Naive thymus-derived CD4-positive, alpha-beta T cell (primary cell): ENCODE data around the gene CRYBG1. TPM values are rescaled to one million over a fixed set of nuclear protein-coding genes. Genes with fewer than 3 reads are reported as not detected.

Experiments
- ATAC-seq: fragments of 150-1000 bp; cut with Tn5 transposase; 2 replicates; pipeline ENCODE4 v1.10.0; 2021; ENCODE audit warnings: mild to moderate bottlenecking, moderate library complexity
- CTCF ChIA-PET: fragments of 350-600 bp; sonication (Branson Sonifier 250); formaldehyde crosslinking; loops from one replicate; lab custom pipeline; 2021; ENCODE audit warnings: antibody characterized with exemption; lab: Charles Lee
- POLR2A ChIA-PET: fragments of 350-600 bp; sonication (Branson Sonifier 250); formaldehyde crosslinking; loops from one replicate; lab custom pipeline; 2021; ENCODE audit warnings: antibody characterized with exemption, inconsistent platforms; lab: Charles Lee
- DNase-seq, 9 donors: peaks; one replicate each; pipeline versions ENCODE4 v3.0.0 to v3.0.0-alpha.2; 2020 to 2022; ENCODE audit warnings: mixed read lengths in 1 of 9
- H3K27ac ChIP-seq: one replicate; pipeline ENCODE4 v1.7.0; 2013; ENCODE audit warnings: mild to moderate bottlenecking, low read depth, low read length, moderate library complexity
- H3K27me3 ChIP-seq, 2 donors: one replicate each; pipeline ENCODE4 v1.7.0; 2013; ENCODE audit warnings: low read length in 2 of 2, mild to moderate bottlenecking in 2 of 2, moderate library complexity in 2 of 2; ENCODE audit not compliant: control insufficient read depth in 2 of 2, insufficient read depth in 2 of 2
- H3K36me3 ChIP-seq, 3 experiments: 1 replicate in 2 of 3; 2 replicates in 1 of 3; pipeline ENCODE4 v1.7.0; 2013; ENCODE audit warnings: low read length in 3 of 3, mild to moderate bottlenecking in 3 of 3, moderate library complexity in 1 of 3; ENCODE audit not compliant: insufficient read depth in 3 of 3, control insufficient read depth in 2 of 3
- H3K4me1 ChIP-seq, 2 donors: one replicate each; pipeline ENCODE4 v1.7.0; 2013; ENCODE audit warnings: low read length in 2 of 2, mild to moderate bottlenecking in 2 of 2, moderate library complexity in 1 of 2; ENCODE audit not compliant: control insufficient read depth in 2 of 2, insufficient read depth in 2 of 2
- H3K4me3 ChIP-seq: 2 replicates; pipeline ENCODE4 v1.7.0; 2013; ENCODE audit warnings: mild to moderate bottlenecking, low read length
- H3K9me3 ChIP-seq, 3 experiments: 1 replicate in 2 of 3; 2 replicates in 1 of 3; pipeline ENCODE4 v1.7.0; 2013; ENCODE audit warnings: low read length in 3 of 3; ENCODE audit not compliant: control insufficient read depth in 2 of 3
- H3K27ac Mint-ChIP-seq, 9 donors: one replicate each; pipeline ENCODE4 v1.8.0; 2020 to 2022; ENCODE audit warnings: mixed read lengths in 9 of 9, mild to moderate bottlenecking in 8 of 9, moderate library complexity in 5 of 9, inconsistent platforms in 2 of 9
- H3K27me3 Mint-ChIP-seq, 5 donors: one replicate each; pipeline ENCODE4 v1.8.0; 2021 to 2022; ENCODE audit warnings: mixed read lengths in 5 of 5, mild to moderate bottlenecking in 1 of 5
- H3K36me3 Mint-ChIP-seq, 5 donors: one replicate each; pipeline ENCODE4 v1.8.0; 2020 to 2022; ENCODE audit warnings: mixed read lengths in 5 of 5, mild to moderate bottlenecking in 3 of 5, inconsistent platforms in 1 of 5
- H3K4me1 Mint-ChIP-seq, 7 donors: one replicate each; pipeline ENCODE4 v1.8.0; 2020 to 2022; ENCODE audit warnings: mixed read lengths in 7 of 7, mild to moderate bottlenecking in 3 of 7, inconsistent platforms in 1 of 7
- H3K4me3 Mint-ChIP-seq, 10 donors: one replicate each; pipeline ENCODE4 v1.8.0; 2020 to 2022; ENCODE audit warnings: mild to moderate bottlenecking in 10 of 10, mixed read lengths in 10 of 10, moderate library complexity in 6 of 10, inconsistent platforms in 2 of 10
- H3K9me3 Mint-ChIP-seq, 11 donors: one replicate each; pipeline ENCODE4 v1.8.0; 2020 to 2022; ENCODE audit warnings: mixed read lengths in 11 of 11, mild to moderate bottlenecking in 4 of 11, inconsistent platforms in 1 of 11, moderate library complexity in 1 of 11
- intact Hi-C, 2 donors: fragments of 100-400 bp; cut with micrococcal nuclease; formaldehyde crosslinking; loops; one replicate each; pipeline ENCODE4 v1.15.1; 2023
- polyA plus RNA-seq, 2 donors: library from polyadenylated mRNA; unstranded; fragments of 300-500 nt; fragmentation: Illumina TruSeq; gene quantifications; one replicate each; pipeline ENCODE4 v1.2.3, GENCODE V29; 2021
- total RNA-seq, 6 experiments: library from RNA in 5 of 6; stranded (reverse) in 5 of 6; gene quantifications; 1 replicate in 5 of 6; 2 replicates in 1 of 6; pipeline ENCODE4 v1.2.3 and lab custom pipeline; 2021 to 2026

The CRYBG1 gene, protein sequence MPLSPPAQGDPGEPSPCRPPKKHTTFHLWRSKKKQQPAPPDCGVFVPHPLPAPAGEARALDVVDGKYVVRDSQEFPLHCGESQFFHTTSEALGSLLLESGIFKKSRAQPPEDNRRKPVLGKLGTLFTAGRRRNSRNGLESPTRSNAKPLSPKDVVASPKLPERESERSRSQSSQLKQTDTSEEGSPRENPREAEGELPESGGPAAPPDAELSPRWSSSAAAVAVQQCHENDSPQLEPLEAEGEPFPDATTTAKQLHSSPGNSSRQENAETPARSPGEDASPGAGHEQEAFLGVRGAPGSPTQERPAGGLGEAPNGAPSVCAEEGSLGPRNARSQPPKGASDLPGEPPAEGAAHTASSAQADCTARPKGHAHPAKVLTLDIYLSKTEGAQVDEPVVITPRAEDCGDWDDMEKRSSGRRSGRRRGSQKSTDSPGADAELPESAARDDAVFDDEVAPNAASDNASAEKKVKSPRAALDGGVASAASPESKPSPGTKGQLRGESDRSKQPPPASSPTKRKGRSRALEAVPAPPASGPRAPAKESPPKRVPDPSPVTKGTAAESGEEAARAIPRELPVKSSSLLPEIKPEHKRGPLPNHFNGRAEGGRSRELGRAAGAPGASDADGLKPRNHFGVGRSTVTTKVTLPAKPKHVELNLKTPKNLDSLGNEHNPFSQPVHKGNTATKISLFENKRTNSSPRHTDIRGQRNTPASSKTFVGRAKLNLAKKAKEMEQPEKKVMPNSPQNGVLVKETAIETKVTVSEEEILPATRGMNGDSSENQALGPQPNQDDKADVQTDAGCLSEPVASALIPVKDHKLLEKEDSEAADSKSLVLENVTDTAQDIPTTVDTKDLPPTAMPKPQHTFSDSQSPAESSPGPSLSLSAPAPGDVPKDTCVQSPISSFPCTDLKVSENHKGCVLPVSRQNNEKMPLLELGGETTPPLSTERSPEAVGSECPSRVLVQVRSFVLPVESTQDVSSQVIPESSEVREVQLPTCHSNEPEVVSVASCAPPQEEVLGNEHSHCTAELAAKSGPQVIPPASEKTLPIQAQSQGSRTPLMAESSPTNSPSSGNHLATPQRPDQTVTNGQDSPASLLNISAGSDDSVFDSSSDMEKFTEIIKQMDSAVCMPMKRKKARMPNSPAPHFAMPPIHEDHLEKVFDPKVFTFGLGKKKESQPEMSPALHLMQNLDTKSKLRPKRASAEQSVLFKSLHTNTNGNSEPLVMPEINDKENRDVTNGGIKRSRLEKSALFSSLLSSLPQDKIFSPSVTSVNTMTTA (N-terminal part only)
- total RNA-seq (10 to 100 TPM; 18.0 to 39.8 (median 34.6) TPM), polyA plus RNA-seq (10 to 100 TPM; 11.3 to 18.3 TPM), total RNA-seq (lab: John Stamatoyannopoulos, UW) (209 reads per million, percentile 93 among the genes with 10 or more reads in this experiment)

- H3K4me1 ChIP-seq: peaks cover 7 to 8% of the 10 kb centered on the region in 2 donors
- no peaks in the 10 kb centered on the region for H3K36me3 Mint-ChIP-seq
- intact Hi-C loops: loop anchor here (1.0 to 10.0 kb wide), 4 partner anchors 35 to 668 kb away; partner anchors contain the start of genes ATG5 (in 1 of the 2) and MTRES1 (in 1 of the 2)
- peak within 1 kb of the TSS; percentile 45 for H3K4me3 ChIP-seq
- ChIA-PET CTCF (interaction anchor here (0.6 to 2.3 kb wide), 4 partner anchors 11 to 149 kb away, joined by 3 to 6 read pairs (median 3); no protein-coding TSS in a partner anchor), POLR2A (interaction anchor here (0.6 kb wide), 1 partner anchor 284 kb away, joined by 3 read pairs; no protein-coding TSS in a partner anchor)
- peak within 1 kb of the TSS in 2 of 9 donors; percentile 15 to 43 for H3K27ac Mint-ChIP-seq
- DNase-seq (peak; percentile 60 to 75 (median 72)), ATAC-seq (peak; percentile 95)
- H3K9me3 ChIP-seq: no peaks in the 10 kb centered on the region
- peaks cover 3 to 20% of the 10 kb centered on the region in 2 donors for H3K27me3 ChIP-seq
- peak within 1 kb of the TSS; percentile 71 to 86 (median 78) for H3K4me3 Mint-ChIP-seq
- H3K9me3 Mint-ChIP-seq: peaks cover 0 to 1% (median 0%) of the 10 kb centered on the region in 11 donors
- peaks cover 34 to 62% (median 55%) of the 10 kb centered on the region in 5 donors for H3K27me3 Mint-ChIP-seq
- H3K36me3 ChIP-seq: no peaks in the 10 kb centered on the region
- H3K4me1 Mint-ChIP-seq: peaks cover 5 to 15% (median 10%) of the 10 kb centered on the region in 7 donors
- no peak within 1 kb of the TSS for H3K27ac ChIP-seq
Measured at GRCh38 chr6:106360410-106360988, at the start of gene CRYBG1. Gene CRYBG1 (plus strand): TSS chr6:106360717. CDS start chr6:106360909, 192 bp downstream.

DNA sequence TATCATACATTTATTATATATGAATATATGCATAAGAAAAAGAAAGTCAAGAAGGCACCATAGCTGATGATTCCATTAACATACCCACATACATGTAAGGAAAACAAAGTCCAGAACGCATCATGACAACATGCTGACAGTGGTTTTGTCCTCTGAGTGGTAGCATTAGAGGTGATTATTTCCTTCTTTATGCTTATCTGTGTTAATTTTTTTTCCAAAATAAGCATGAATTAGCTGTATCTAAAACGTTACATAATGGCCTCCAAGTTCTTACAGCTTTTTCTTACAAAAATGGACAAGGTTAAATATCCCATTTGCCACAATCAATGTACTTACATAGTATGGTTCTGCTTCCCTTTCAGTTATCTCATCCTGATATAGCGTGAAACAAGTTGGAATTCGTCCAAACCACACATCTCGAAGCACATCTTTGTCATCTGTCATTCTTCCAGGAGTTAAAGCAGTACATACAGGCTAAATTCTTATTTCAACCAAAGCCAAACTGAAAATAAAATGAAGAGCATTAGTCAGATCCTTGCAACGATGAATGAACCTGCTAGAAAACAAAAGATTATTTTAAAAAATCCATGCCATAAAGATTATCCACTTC lies 44.6 kb upstream of the CRYBG1 start:
- intact Hi-C loops: no loop called here
- Mint-ChIP-seq H3K36me3 (peaks cover 13 to 37% (median 27%) of the 10 kb centered on the region in 5 donors), H3K4me3 (peak overlapping the region in 1 of 10 donors; percentile 34), H3K27ac (peak overlapping the region in 3 of 9 donors; percentile 4 to 46 (median 7)), H3K4me1 (peaks cover 47 to 85% (median 72%) of the 10 kb centered on the region in 7 donors), H3K9me3 (no peaks in the 10 kb centered on the region), H3K27me3 (no peaks in the 10 kb centered on the region)
- ATAC-seq (no peak), DNase-seq (no peak)
- H3K4me1 ChIP-seq: peaks cover 19 to 27% of the 10 kb centered on the region in 2 donors
- POLR2A ChIA-PET: interaction anchor here (0.7 to 1.8 kb wide), 2 partner anchors 9 to 10 kb away, joined by 3 to 5 read pairs; partner anchors contain the start of gene ATG5
- H3K4me3 ChIP-seq: no peak overlapping the region
- no peak overlapping the region for H3K27ac ChIP-seq
- CTCF ChIA-PET: no interaction called here
- no peaks in the 10 kb centered on the region for H3K9me3 ChIP-seq
- H3K36me3 ChIP-seq: peaks cover 5 to 7% (median 6%) of the 10 kb centered on the region in 3 experiments
- H3K27me3 ChIP-seq: no peaks in the 10 kb centered on the region

- intact Hi-C loops: no loop called here
- peaks cover 47 to 85% (median 71%) of the 10 kb centered on the region in 7 donors for H3K4me1 Mint-ChIP-seq
- CTCF ChIA-PET: no interaction called here
Measured at GRCh38 chr6:106316375-106316766, 44.1 kb upstream of the CRYBG1 start.

GRCh38 chr6:106318061-106318460 lies 42.5 kb upstream of the CRYBG1 start:
- no peak overlapping the region for H3K27ac ChIP-seq
- Mint-ChIP-seq H3K36me3 (peaks cover 4 to 18% (median 18%) of the 10 kb centered on the region in 5 donors), H3K27ac (peak overlapping the region in 1 of 9 donors; percentile 9), H3K27me3 (no peaks in the 10 kb centered on the region), H3K4me3 (no peak overlapping the region), H3K9me3 (no peaks in the 10 kb centered on the region), H3K4me1 (peaks cover 43 to 84% (median 72%) of the 10 kb centered on the region in 7 donors)
- no peak overlapping the region for H3K4me3 ChIP-seq
- H3K36me3 ChIP-seq: peaks cover 5 to 7% (median 6%) of the 10 kb centered on the region in 3 experiments
- ChIA-PET POLR2A (interaction anchor here (1.1 kb wide), 1 partner anchor 9 kb away, joined by 3 read pairs; no protein-coding TSS in a partner anchor), CTCF (no interaction called here)
- no peaks in the 10 kb centered on the region for H3K27me3 ChIP-seq
- intact Hi-C loops: no loop called here
- DNase-seq: no peak
- H3K9me3 ChIP-seq: no peaks in the 10 kb centered on the region
- ATAC-seq: no peak
- H3K4me1 ChIP-seq: peaks cover 15 to 25% of the 10 kb centered on the region in 2 donors

More at GRCh38 chr6:106316375-106316766, 44.1 kb upstream of the CRYBG1 start:
- peaks cover 19 to 29% of the 10 kb centered on the region in 2 donors for H3K4me1 ChIP-seq
- Mint-ChIP-seq H3K27me3 (no peaks in the 10 kb centered on the region), H3K36me3 (peaks cover 10 to 32% (median 23%) of the 10 kb centered on the region in 5 donors), H3K4me3 (peak overlapping the region in 4 of 10 donors; percentile 4 to 55 (median 6)), H3K27ac (peak overlapping the region in 4 of 9 donors; percentile 2 to 40 (median 6)), H3K9me3 (no peaks in the 10 kb centered on the region)
- no peaks in the 10 kb centered on the region for H3K9me3 ChIP-seq
- POLR2A ChIA-PET: interaction anchor here (1.8 kb wide), 1 partner anchor 9 kb away, joined by 5 read pairs; the partner anchor contains the start of gene ATG5
- no peaks in the 10 kb centered on the region for H3K27me3 ChIP-seq
- H3K27ac ChIP-seq: no peak overlapping the region
- peaks cover 5 to 7% (median 6%) of the 10 kb centered on the region in 3 experiments for H3K36me3 ChIP-seq
- DNase-seq (no peak), ATAC-seq (no peak)
- H3K4me3 ChIP-seq: no peak overlapping the region

DNA sequence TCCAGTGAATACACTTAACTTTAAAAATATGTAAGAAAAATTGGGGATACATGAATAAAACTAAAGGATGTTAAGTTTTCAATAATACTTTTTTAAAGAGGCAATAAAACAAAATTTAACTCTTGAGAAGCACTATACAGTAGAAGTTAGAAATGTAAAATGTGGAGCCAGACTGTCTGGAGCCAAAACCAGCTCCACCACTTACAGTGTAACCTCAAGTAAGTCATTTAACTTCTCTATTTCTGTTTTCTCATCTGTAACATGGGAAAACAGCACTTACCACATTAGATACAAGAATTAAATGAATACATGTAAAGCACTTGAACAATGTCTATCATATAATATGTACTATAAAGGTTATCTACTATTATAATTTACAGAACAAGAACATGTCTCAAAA lies 41.7 kb upstream of the CRYBG1 start:
- Histone ChIP-seq H3K4me1 (peaks cover 16 to 26% of the 10 kb centered on the region in 2 donors), H3K27ac (no peak overlapping the region), H3K36me3 (peaks cover 5 to 7% (median 6%) of the 10 kb centered on the region in 3 experiments), H3K9me3 (no peaks in the 10 kb centered on the region), H3K27me3 (no peaks in the 10 kb centered on the region), H3K4me3 (no peak overlapping the region)
- DNase-seq (no peak), ATAC-seq (no peak)
- Mint-ChIP-seq H3K9me3 (no peaks in the 10 kb centered on the region), H3K4me3 (no peak overlapping the region), H3K4me1 (peaks cover 46 to 84% (median 70%) of the 10 kb centered on the region in 7 donors), H3K36me3 (peaks cover 4 to 20% (median 12%) of the 10 kb centered on the region in 5 donors), H3K27me3 (no peaks in the 10 kb centered on the region), H3K27ac (no peak overlapping the region)
- POLR2A ChIA-PET: interaction anchor here (1.1 kb wide), 1 partner anchor 10 kb away, joined by 3 read pairs; no protein-coding TSS in a partner anchor
- intact Hi-C loops: no loop called here
- CTCF ChIA-PET: interaction anchor here (1.0 kb wide), 1 partner anchor 17 kb away, joined by 3 read pairs; no protein-coding TSS in a partner anchor
